ENCODE measurements around the gene SH3GLB2. TPM values are rescaled to one million over a fixed set of nuclear protein-coding genes. Genes with fewer than 3 reads are reported as not detected.

SH3GLB2 gene
- total and polyA plus RNA-seq, 2 of the 8 experiments (the other 6 are each of a cell fraction or from before 2014, with no cell fraction given) = 52.7 to 79.9 TPM

DNA sequence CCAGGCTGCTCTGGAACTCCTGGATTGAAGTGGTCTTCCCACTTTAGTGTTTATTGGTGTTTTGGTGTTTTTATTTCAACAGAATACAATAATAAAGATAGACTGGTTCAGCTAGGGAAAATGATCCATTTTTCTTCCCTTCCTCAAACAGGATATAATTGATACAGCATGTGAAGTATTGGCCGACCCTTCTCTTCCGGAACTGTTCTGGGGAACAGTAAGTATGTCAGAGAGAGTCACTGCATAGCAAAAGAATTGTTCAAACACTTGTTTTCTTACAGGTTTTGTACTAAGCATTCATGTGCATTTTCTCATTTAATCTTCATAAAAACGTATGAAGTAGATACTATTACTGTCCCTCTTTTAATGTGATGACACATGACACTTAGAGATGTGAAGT is 49.0 kb downstream of the SH3GLB2 start:
- Histone ChIP-seq H2AK5ac (ENCODE audit: low read depth, low read length) (no peak overlapping the region), H3K27me3 (replicated peaks in 1 of 4; ENCODE audit: control insufficient read depth in 3 of 4, extremely low read depth in 1 of 4, insufficient read depth in 3 of 4, low read length in 3 of 4) (no peaks in the 10 kb centered on the region), H3K23me2 (ENCODE audit: low read depth, low read length) (no peaks in the 10 kb centered on the region), H3K9ac (replicated peaks in 1 of 4; ENCODE audit: extremely low read depth in 1 of 4, low read depth in 3 of 4, low read length in 3 of 4) (no peak overlapping the region), H3K4ac (replicated peaks; ENCODE audit: insufficient read length, low read depth, low read length) (no peak overlapping the region), H4K91ac (replicated peaks; ENCODE audit: insufficient read length, low read length) (no peak overlapping the region), H2BK15ac (ENCODE audit: low read length) (no peak overlapping the region), H3K79me2 (ENCODE audit: control insufficient read depth in 1 of 2, insufficient read depth in 2 of 2, low read length in 2 of 2) (no peaks in the 10 kb centered on the region), H2BK12ac (ENCODE audit: low read depth, low read length) (no peak overlapping the region), H3K14ac (ENCODE audit: insufficient read length) (no peak overlapping the region), H3K79me1 (ENCODE audit: low read depth, low read length) (no peaks in the 10 kb centered on the region), H3K4me3 (ENCODE audit: extremely low read depth in 1 of 4, insufficient read depth in 2 of 4, low read depth in 3 of 4, low read length in 4 of 4) (no peak overlapping the region), H4K8ac (ENCODE audit: extremely low read depth, insufficient read depth, low read length) (no peak overlapping the region), H3K27ac (ENCODE audit: low read depth, low read length) (no peak overlapping the region), H3K23ac (ENCODE audit: insufficient read length) (no peak overlapping the region), H4K20me1 (replicated peaks in 1 of 2; ENCODE audit: control insufficient read depth in 1 of 2, insufficient read depth in 2 of 2, low read length in 2 of 2) (no peaks in the 10 kb centered on the region), H3K4me2 (ENCODE audit: insufficient read depth in 1 of 2, low read depth in 2 of 2, low read length in 2 of 2) (no peak overlapping the region), H3K56ac (replicated peaks; ENCODE audit: insufficient read length, low read depth, low read length) (no peak overlapping the region), H3K9me3 (ENCODE audit: insufficient read depth in 2 of 2, low read depth in 1 of 2, low read length in 1 of 2) (no peaks in the 10 kb centered on the region), H3K36me3 (ENCODE audit: control insufficient read depth in 2 of 4, insufficient read depth in 4 of 4, low read length in 3 of 4) (peaks cover 34 to 73% (median 54%) of the 10 kb centered on the region in 4 experiments), H2BK20ac (ENCODE audit: low read length) (no peak overlapping the region), H3K4me1 (replicated peaks in 1 of 4; ENCODE audit: control insufficient read depth in 3 of 4, insufficient read depth in 4 of 4, low read length in 3 of 4) (no peaks in the 10 kb centered on the region), H2AFZ (ENCODE audit: low read length) (no peak overlapping the region), H2BK120ac (replicated peaks; ENCODE audit: low read depth, low read length) (no peak overlapping the region), H3K18ac (ENCODE audit: extremely low read depth, low read length) (no peak overlapping the region), H4K5ac (ENCODE audit: insufficient read length, low read depth, low read length) (no peak overlapping the region), H2BK5ac (ENCODE audit: low read depth, low read length) (no peak overlapping the region)
- FAIRE-seq = no peak
- DNase-seq (ENCODE audit: low read depth in 1 of 2, low spot score in 2 of 2) = no peak
- CTCF ChIA-PET (ENCODE audit: partially characterized antibody) = no interaction called here
- POLR2A ChIA-PET (ENCODE audit: partially characterized antibody) = no interaction called here
- WGBS, 2 experiments (ENCODE audit: extremely low coverage in 1 of 2, insufficient coverage in 1 of 2, insufficient read length in 1 of 2, insufficient replicate concordance in 2 of 2, low coverage in 1 of 2, low lambda C conversion rate in 2 of 2, missing lambda C conversion rate in 1 of 2) = 94% methylated on average over 3 of the region's 3 CpGs; no CpG with 5 or more reads in 1 of the 2 experiments
- no peak for TF ChIP-seq CBX8 (IDR thresholded peaks at IDR 0.05; ENCODE audit: borderline replicate concordance, low read depth, low read length)
- no peak for TF ChIP-seq KDM5A (IDR thresholded peaks at IDR 0.05; ENCODE audit: low read length)
- no peak for TF ChIP-seq CTBP2 (IDR thresholded peaks at IDR 0.05; ENCODE audit: borderline replicate concordance, insufficient read depth, insufficient read length, low read length)
- TF ChIP-seq CHD2 (IDR thresholded peaks at IDR 0.05; ENCODE audit: low read length) = no peak
- no peak for TF ChIP-seq KDM1A (IDR thresholded peaks at IDR 0.05; ENCODE audit: borderline replicate concordance, low read length)
- TF ChIP-seq SIX5 (IDR thresholded peaks at IDR 0.05; ENCODE audit: low read depth, low read length) = no peak
- no peak for TF ChIP-seq SAP30 (IDR thresholded peaks at IDR 0.05; ENCODE audit: insufficient read depth, insufficient replicate concordance, low read length)
- TF ChIP-seq TCF12 (IDR thresholded peaks at IDR 0.05; ENCODE audit: low read depth, low read length) = no peak
- TF ChIP-seq, protein P1, sequence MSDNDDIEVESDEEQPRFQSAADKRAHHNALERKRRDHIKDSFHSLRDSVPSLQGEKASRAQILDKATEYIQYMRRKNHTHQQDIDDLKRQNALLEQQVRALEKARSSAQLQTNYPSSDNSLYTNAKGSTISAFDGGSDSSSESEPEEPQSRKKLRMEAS (IDR thresholded peaks at IDR 0.05) = no peak
- TF ChIP-seq YY1 (IDR thresholded peaks at IDR 0.05; ENCODE audit: low read depth, low read length) = no peak
- no peak for TF ChIP-seq NRF1 (IDR thresholded peaks at IDR 0.05; ENCODE audit: low read depth, low read length)
- no peak for TF ChIP-seq GABPA (IDR thresholded peaks at IDR 0.05; ENCODE audit: borderline replicate concordance, insufficient read depth, low read length)
- TF ChIP-seq RNF2 (IDR thresholded peaks at IDR 0.05; ENCODE audit: borderline replicate concordance, low read depth, low read length, missing control alignments, poor library complexity, severe bottlenecking) = no peak
